Measurements from ENCODE around the gene GPX6.

The GPX6 gene

DNA sequence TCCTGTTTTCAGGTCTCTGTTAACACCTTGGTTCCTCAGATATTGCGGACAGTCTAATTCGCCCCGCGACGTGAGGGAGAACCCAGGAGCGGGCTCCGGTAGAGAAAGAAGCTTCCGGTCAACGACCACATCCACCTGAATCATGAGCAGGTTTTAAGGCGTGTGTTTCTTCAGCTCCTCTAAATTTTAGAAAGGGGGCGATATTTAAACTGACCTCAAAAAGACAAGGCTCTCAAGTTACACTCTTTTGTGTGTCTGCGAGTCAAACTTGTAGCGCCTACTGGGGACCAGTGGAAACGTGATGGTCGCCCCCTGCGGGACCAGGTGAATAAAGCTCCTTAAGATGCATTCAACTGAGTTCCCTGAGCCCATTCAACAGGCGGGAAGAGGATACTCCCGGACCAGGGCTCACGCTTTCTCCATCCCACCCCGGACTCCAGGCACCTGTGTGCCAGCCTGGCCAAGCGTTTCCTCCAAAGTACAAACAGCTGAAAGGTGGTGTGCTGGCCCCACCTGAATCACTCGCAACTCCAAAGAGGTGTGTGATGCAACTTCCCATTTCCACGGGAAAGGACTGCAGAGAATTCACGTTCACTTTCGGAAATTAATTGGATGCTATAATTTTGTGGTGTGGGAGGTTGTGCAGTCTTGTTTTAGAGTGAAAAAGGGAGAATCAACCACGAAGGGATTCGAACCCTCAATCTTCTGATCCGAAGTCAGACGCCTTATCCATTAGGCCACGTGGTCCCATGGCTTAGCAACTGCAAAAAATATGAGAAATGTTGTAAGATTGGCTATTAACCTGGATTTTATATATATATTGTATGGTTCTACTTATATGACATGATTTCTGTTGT is 27.1 kb upstream of the GPX6 start:
- peak; percentile 78 for DNase-seq
- Mint-ChIP-seq H3K27ac (no peak overlapping the region), H3K36me3 (ENCODE audit: low read depth) (peaks cover 13% of the 10 kb centered on the region), H3K9me3 (peaks cover 21% of the 10 kb centered on the region), H3K4me3 (peak overlapping the region; percentile 87), H3K27me3 (ENCODE audit: low read depth, poor library complexity) (peaks cover 58% of the 10 kb centered on the region), H3K4me1 (peaks cover 40% of the 10 kb centered on the region)
- TF ChIP-seq, protein P1, sequence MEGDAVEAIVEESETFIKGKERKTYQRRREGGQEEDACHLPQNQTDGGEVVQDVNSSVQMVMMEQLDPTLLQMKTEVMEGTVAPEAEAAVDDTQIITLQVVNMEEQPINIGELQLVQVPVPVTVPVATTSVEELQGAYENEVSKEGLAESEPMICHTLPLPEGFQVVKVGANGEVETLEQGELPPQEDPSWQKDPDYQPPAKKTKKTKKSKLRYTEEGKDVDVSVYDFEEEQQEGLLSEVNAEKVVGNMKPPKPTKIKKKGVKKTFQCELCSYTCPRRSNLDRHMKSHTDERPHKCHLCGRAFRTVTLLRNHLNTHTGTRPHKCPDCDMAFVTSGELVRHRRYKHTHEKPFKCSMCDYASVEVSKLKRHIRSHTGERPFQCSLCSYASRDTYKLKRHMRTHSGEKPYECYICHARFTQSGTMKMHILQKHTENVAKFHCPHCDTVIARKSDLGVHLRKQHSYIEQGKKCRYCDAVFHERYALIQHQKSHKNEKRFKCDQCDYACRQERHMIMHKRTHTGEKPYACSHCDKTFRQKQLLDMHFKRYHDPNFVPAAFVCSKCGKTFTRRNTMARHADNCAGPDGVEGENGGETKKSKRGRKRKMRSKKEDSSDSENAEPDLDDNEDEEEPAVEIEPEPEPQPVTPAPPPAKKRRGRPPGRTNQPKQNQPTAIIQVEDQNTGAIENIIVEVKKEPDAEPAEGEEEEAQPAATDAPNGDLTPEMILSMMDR (IDR thresholded peaks at IDR 0.05), result peak; percentile 59

- no peak for DNase-seq
- Mint-ChIP-seq H3K4me1 (peaks cover 47% of the 10 kb centered on the region), H3K36me3 (ENCODE audit: low read depth) (peaks cover 13% of the 10 kb centered on the region), H3K27me3 (ENCODE audit: low read depth, poor library complexity) (peaks cover 60% of the 10 kb centered on the region), H3K27ac (no peak overlapping the region), H3K4me3 (peak overlapping the region; percentile 87), H3K9me3 (peaks cover 21% of the 10 kb centered on the region)
- TF ChIP-seq, protein P1 (IDR thresholded peaks at IDR 0.05), result no peak
Observed at GRCh38 chr6:28541996-28542395, 26.4 kb upstream of the GPX6 start.

DNA sequence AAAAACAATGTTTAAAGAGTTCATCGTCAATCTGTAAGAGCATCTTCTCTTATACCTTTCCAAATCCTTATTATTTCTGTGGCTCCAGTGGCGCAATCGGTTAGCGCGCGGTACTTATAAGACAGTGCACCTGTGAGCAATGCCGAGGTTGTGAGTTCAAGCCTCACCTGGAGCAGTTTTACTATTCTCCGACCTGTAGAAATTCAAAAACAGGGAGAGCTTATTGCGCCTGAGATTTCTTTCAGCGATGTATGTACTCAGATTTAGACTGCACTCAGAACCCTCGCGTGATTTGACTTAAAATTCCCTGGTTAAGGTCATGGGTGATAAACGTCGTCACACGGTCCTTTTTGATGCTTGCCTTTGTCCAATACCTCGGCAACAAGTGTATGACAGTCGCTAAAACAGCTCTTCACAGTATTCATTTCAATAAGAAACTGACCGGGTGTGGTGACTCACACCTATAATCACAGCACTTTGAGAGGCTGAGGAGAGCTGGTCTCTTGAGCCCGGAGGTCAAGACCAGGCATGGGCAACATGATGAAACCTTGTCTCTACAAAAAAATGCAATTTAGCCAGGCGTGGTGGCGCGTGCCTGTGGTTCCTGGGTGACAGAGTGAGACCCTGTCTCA is 22.0 kb upstream of the GPX6 start:
- Mint-ChIP-seq H3K27ac (no peak overlapping the region), H3K27me3 (ENCODE audit: low read depth, poor library complexity) (peaks cover 53% of the 10 kb centered on the region), H3K9me3 (peaks cover 21% of the 10 kb centered on the region)

DNA sequence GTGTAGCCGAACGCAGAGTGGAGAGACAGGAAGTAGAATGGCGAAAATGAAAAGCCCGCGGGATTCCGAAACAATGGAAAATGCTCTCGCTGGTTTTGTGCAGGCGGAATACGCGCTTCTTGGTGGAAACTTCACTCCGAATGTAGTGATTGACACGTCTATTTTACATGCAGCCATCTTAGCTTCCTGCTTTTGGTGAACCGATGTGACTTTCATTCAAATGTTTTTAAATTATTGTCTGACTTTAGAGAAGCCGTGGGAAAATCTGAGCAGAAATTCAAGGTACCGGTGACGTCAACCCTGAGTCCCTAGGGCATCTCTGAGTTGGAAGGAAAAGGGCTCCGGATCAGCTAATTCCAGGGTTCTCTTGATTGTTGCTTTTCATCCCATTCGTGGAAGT is 21.5 kb upstream of the GPX6 start:
- H3K4me1 Mint-ChIP-seq, result peaks cover 62% of the 10 kb centered on the region
- peak overlapping the region; percentile 77 for H3K4me3 Mint-ChIP-seq
- peak; percentile 20 for DNase-seq
- TF ChIP-seq, protein P1 (IDR thresholded peaks at IDR 0.05), result no peak
- peaks cover 9% of the 10 kb centered on the region for H3K36me3 Mint-ChIP-seq (ENCODE audit: low read depth)
- peaks cover 17% of the 10 kb centered on the region for H3K9me3 Mint-ChIP-seq
- H3K27me3 Mint-ChIP-seq (ENCODE audit: low read depth, poor library complexity), result peaks cover 48% of the 10 kb centered on the region
- H3K27ac Mint-ChIP-seq, result no peak overlapping the region

More for the DNA sequence above, 22.0 kb upstream of the GPX6 start:
- peaks cover 13% of the 10 kb centered on the region for H3K36me3 Mint-ChIP-seq (ENCODE audit: low read depth)
- H3K4me1 Mint-ChIP-seq, result peaks cover 66% of the 10 kb centered on the region
- DNase-seq, result peak; percentile 17
- TF ChIP-seq, protein P1 (IDR thresholded peaks at IDR 0.05), result no peak
- H3K4me3 Mint-ChIP-seq, result peak overlapping the region; percentile 77

DNA sequence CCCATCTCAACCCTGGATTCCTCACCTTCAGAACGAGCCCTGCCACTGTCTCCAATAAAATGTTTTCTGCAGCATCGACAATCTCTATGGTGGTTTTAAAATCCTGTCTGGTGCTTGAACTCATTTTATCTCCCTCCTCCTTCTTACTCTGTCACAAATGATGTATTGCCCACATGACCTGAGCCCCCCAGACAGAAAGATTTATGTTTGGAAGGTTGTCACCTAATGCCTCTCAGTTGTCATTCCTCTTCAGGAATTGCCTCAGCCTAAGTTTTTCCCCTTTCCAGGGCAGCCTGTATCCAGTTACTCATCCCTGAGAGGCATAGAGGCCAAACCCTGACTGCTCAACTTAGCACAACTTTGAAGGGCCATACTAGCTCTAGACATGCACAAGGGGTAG is 19.3 kb upstream of the GPX6 start:
- DNase-seq, result no peak
- H3K4me1 Mint-ChIP-seq, result peaks cover 64% of the 10 kb centered on the region
- TF ChIP-seq, protein P1 (IDR thresholded peaks at IDR 0.05), result no peak
- H3K27me3 Mint-ChIP-seq (ENCODE audit: low read depth, poor library complexity), result peaks cover 30% of the 10 kb centered on the region
- H3K36me3 Mint-ChIP-seq (ENCODE audit: low read depth), result no peaks in the 10 kb centered on the region
- no peak overlapping the region for H3K27ac Mint-ChIP-seq
- H3K4me3 Mint-ChIP-seq, result peak overlapping the region; percentile 1
- H3K9me3 Mint-ChIP-seq, result no peaks in the 10 kb centered on the region

Measured in nephron progenitor cell (in vitro differentiated cells).